Astrocyte (in vitro differentiated cells and primary cell): ENCODE results near the gene JCHAIN. TPM values are rescaled to one million over a fixed set of nuclear protein-coding genes. Genes with fewer than 3 reads are reported as not detected.
A peak's percentile ranks its signal among the peaks of the same experiment; 100 is the strongest.

Experiments used
- DNase-seq: peaks from one replicate; pipeline ENCODE4 v3.0.0-alpha.2; 2010; ENCODE audit warnings: low read depth
- FAIRE-seq: peaks from 2 replicates; lab custom pipeline; 2011; peaks lifted over from hg19 to GRCh38; lab: Jason Lieb, UNC
- H2AFZ ChIP-seq: 2 replicates; pipeline ENCODE4 v1.6.0; 2012; ENCODE audit warnings: low read depth, low read length, inconsistent platforms
- H3K27ac ChIP-seq: 2 replicates; pipeline ENCODE4 v1.5.1; 2011; ENCODE audit warnings: low read depth, low read length, inconsistent platforms
- H3K27me3 ChIP-seq: 2 replicates; pipeline ENCODE4 v1.6.0; 2011; ENCODE audit warnings: low read length, inconsistent platforms; ENCODE audit not compliant: insufficient read depth
- H3K36me3 ChIP-seq: 2 replicates; pipeline ENCODE4 v1.5.1; 2011; ENCODE audit warnings: low read length, inconsistent platforms; ENCODE audit not compliant: insufficient read depth
- H3K4me1 ChIP-seq: 2 replicates; pipeline ENCODE4 v1.5.1; 2011; ENCODE audit warnings: low read length, inconsistent platforms; ENCODE audit not compliant: insufficient read depth
- H3K4me2 ChIP-seq: 2 replicates; pipeline ENCODE4 v1.6.0; 2012; ENCODE audit warnings: low read length, inconsistent platforms
- H3K4me3 ChIP-seq: 2 replicates; pipeline ENCODE4 v1.5.1; 2011; ENCODE audit warnings: low read depth, mild to moderate bottlenecking, low read length, inconsistent platforms; ENCODE audit not compliant: insufficient read depth
- H3K79me2 ChIP-seq: 2 replicates; pipeline ENCODE4 v1.6.0; 2012; ENCODE audit warnings: mild to moderate bottlenecking, low read length, inconsistent platforms; ENCODE audit not compliant: insufficient read depth
- H3K9ac ChIP-seq: 2 replicates; pipeline ENCODE4 v1.6.0; 2012; ENCODE audit warnings: mild to moderate bottlenecking, low read length, inconsistent platforms
- H3K9me3 ChIP-seq: 2 replicates; pipeline ENCODE4 v1.5.1; 2012; ENCODE audit warnings: low read depth, mild to moderate bottlenecking, low read length, inconsistent platforms; ENCODE audit not compliant: insufficient read depth
- H4K20me1 ChIP-seq: 2 replicates; pipeline ENCODE4 v1.6.0; 2012; ENCODE audit warnings: low read length, inconsistent platforms; ENCODE audit not compliant: insufficient read depth
- H3K27ac Mint-ChIP-seq: one replicate; pipeline ENCODE4 v1.8.0; 2021; ENCODE audit warnings: mild to moderate bottlenecking, mixed read lengths; ENCODE audit not compliant: unreplicated experiment
- H3K27me3 Mint-ChIP-seq: one replicate; pipeline ENCODE4 v1.8.0; 2021; ENCODE audit warnings: low read depth, mixed read lengths; ENCODE audit not compliant: unreplicated experiment
- H3K36me3 Mint-ChIP-seq: one replicate; pipeline ENCODE4 v1.8.0; 2021; ENCODE audit warnings: low read depth, mixed read lengths; ENCODE audit not compliant: unreplicated experiment
- H3K4me1 Mint-ChIP-seq: one replicate; pipeline ENCODE4 v1.8.0; 2021; ENCODE audit warnings: low read depth, mixed read lengths; ENCODE audit not compliant: unreplicated experiment
- H3K4me3 Mint-ChIP-seq: one replicate; pipeline ENCODE4 v1.8.0; 2021; ENCODE audit warnings: mild to moderate bottlenecking, moderate library complexity, mixed read lengths; ENCODE audit not compliant: unreplicated experiment
- H3K9me3 Mint-ChIP-seq: one replicate; pipeline ENCODE4 v1.8.0; 2021; ENCODE audit warnings: mild to moderate bottlenecking, mixed read lengths; ENCODE audit not compliant: unreplicated experiment
- EZH2 ChIP-seq: IDR thresholded peaks from 2 replicates; pipeline ENCODE4 v1.6.1; 2012; ENCODE audit warnings: mild to moderate bottlenecking, low read length, inconsistent platforms; ENCODE audit not compliant: insufficient read depth
- total RNA-seq: library from RNA; stranded (reverse); gene quantifications from 2 replicates; pipeline ENCODE4 v1.2.1, GENCODE V29; 2021
- TF ChIP-seq, protein P1 (sequence below): IDR thresholded peaks from 2 replicates; pipeline ENCODE4 v1.5.1; 2011; ENCODE audit warnings: low read depth, mild to moderate bottlenecking, inconsistent platforms, low read length, moderate library complexity; ENCODE audit not compliant: insufficient read depth

The JCHAIN gene
- total RNA-seq, 1 donor from 2014 or later = not detected

- no peaks in the 10 kb centered on the region for H3K27me3 Mint-ChIP-seq
- peaks cover 20% of the 10 kb centered on the region for H3K4me1 Mint-ChIP-seq
- no peak overlapping the region for H3K27ac Mint-ChIP-seq
- peaks cover 7% of the 10 kb centered on the region for H3K36me3 Mint-ChIP-seq
- H3K9ac ChIP-seq = no peak overlapping the region
- no peak for TF ChIP-seq EZH2
- TF ChIP-seq, protein P1, sequence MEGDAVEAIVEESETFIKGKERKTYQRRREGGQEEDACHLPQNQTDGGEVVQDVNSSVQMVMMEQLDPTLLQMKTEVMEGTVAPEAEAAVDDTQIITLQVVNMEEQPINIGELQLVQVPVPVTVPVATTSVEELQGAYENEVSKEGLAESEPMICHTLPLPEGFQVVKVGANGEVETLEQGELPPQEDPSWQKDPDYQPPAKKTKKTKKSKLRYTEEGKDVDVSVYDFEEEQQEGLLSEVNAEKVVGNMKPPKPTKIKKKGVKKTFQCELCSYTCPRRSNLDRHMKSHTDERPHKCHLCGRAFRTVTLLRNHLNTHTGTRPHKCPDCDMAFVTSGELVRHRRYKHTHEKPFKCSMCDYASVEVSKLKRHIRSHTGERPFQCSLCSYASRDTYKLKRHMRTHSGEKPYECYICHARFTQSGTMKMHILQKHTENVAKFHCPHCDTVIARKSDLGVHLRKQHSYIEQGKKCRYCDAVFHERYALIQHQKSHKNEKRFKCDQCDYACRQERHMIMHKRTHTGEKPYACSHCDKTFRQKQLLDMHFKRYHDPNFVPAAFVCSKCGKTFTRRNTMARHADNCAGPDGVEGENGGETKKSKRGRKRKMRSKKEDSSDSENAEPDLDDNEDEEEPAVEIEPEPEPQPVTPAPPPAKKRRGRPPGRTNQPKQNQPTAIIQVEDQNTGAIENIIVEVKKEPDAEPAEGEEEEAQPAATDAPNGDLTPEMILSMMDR = no peak
- no peak overlapping the region for H3K4me3 Mint-ChIP-seq
- no peak overlapping the region for H3K27ac ChIP-seq
- peaks cover 5% of the 10 kb centered on the region for H3K36me3 ChIP-seq
- H4K20me1 ChIP-seq = peaks cover 34% of the 10 kb centered on the region
- peak overlapping the region; percentile 61 for H3K4me2 ChIP-seq
- no peak for DNase-seq
- peaks cover 22% of the 10 kb centered on the region for H3K4me1 ChIP-seq
- H3K9me3 Mint-ChIP-seq = no peaks in the 10 kb centered on the region
- H2AFZ ChIP-seq = no peak overlapping the region
- H3K4me3 ChIP-seq = no peak overlapping the region
- no peaks in the 10 kb centered on the region for H3K9me3 ChIP-seq
- no peak for FAIRE-seq
- peaks cover 44% of the 10 kb centered on the region for H3K79me2 ChIP-seq
- no peaks in the 10 kb centered on the region for H3K27me3 ChIP-seq
These were observed 25.4 kb upstream of the JCHAIN start for GRCh38 chr4:70691661-70692060.

DNA sequence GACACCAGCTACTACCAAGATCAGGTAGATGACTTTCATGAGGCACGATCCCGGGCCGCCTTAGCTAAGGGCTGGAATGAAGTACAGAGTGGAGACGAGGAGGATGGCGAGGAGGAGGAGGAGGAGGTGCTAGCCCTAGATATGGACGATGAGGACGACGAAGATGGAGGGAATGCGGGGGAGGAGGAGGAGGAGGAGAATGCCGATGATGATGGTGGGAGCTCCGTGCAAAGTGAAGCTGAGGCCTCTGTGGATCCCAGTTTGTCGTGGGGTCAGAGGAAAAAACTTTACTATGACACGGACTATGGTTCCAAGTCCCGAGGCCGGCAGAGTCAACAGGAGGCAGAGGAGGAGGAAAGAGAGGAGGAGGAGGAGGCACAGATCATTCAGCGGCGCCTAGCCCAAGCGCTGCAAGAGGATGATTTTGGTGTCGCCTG lies 22.5 kb upstream of the JCHAIN start:
- Histone ChIP-seq H3K4me2 (peak overlapping the region; percentile 98), H3K36me3 (peaks cover 5% of the 10 kb centered on the region), H3K9me3 (no peaks in the 10 kb centered on the region), H3K4me3 (peak overlapping the region; percentile 98), H3K27me3 (no peaks in the 10 kb centered on the region), H3K4me1 (peaks cover 22% of the 10 kb centered on the region), H4K20me1 (peaks cover 34% of the 10 kb centered on the region), H3K79me2 (peaks cover 44% of the 10 kb centered on the region), H2AFZ (peak overlapping the region; percentile 80), H3K9ac (peak overlapping the region; percentile 97), H3K27ac (peak overlapping the region; percentile 85)
- TF ChIP-seq, protein P1 = no peak
- no peak for TF ChIP-seq EZH2
- Mint-ChIP-seq H3K27me3 (no peaks in the 10 kb centered on the region), H3K36me3 (peaks cover 7% of the 10 kb centered on the region), H3K4me1 (peaks cover 20% of the 10 kb centered on the region), H3K4me3 (peak overlapping the region; percentile 100), H3K9me3 (no peaks in the 10 kb centered on the region), H3K27ac (peak overlapping the region; percentile 97)
- FAIRE-seq = no peak
- no peak for DNase-seq
